WI38 (cell line): Measurements from ENCODE around the gene FAM222A.

Experiments used
- H3K4me3 ChIP-seq: 2 replicates; pipeline ENCODE4 v1.5.1; 2011; ENCODE audit warnings: low read depth, mild to moderate bottlenecking, control low read depth, low read length
- TF ChIP-seq, protein P1 (sequence below): IDR thresholded peaks from 2 replicates; pipeline ENCODE4 v1.5.1; 2012; ENCODE audit warnings: low read depth, mild to moderate bottlenecking, control low read depth, low read length

Gene FAM222A

DNA sequence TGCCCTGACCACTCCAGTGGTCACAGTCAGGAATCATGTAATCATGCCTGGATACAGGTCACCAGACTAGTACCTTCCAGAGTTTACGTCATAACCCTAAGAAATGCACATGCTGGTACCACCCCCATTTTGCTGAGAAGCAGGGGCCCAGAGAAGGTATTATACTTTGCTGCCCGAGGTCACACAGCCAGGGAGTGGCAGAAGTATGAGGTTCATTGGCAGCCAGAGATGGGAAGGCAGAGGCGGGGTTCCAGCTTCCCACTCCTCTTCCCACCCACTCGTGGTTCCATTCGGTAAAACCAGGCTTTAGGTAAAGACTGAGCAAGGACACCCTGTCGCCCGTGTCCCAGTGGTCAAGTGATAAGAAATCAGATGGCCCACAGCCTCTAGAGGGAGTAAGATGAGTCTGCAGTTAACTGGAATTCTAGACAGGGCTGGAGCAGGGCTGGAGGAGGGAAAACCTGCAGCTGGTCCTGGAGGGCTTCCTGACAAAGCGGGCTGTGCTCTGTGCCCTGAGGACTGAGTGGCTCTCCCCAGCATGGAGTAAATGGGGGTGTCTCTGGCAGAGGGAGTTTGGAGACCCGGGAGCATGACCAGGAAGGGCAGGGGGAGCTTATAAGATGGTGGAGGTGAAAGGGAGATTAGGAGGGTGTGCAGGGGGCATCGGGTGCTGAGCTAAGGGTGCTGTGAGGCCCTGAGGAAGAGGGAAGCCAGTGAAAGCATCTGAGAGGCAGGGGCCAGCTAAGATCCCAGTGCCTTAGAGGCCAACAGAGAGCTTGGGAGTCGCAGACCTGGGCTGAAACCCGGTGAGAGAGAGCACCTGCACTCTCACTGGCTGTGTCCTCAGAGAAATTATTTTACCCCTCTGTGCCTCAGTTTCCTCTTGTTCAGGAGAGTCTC, 5.7 kb downstream of the FAM222A start:
- no peak overlapping the region for H3K4me3 ChIP-seq
- TF ChIP-seq, protein P1, sequence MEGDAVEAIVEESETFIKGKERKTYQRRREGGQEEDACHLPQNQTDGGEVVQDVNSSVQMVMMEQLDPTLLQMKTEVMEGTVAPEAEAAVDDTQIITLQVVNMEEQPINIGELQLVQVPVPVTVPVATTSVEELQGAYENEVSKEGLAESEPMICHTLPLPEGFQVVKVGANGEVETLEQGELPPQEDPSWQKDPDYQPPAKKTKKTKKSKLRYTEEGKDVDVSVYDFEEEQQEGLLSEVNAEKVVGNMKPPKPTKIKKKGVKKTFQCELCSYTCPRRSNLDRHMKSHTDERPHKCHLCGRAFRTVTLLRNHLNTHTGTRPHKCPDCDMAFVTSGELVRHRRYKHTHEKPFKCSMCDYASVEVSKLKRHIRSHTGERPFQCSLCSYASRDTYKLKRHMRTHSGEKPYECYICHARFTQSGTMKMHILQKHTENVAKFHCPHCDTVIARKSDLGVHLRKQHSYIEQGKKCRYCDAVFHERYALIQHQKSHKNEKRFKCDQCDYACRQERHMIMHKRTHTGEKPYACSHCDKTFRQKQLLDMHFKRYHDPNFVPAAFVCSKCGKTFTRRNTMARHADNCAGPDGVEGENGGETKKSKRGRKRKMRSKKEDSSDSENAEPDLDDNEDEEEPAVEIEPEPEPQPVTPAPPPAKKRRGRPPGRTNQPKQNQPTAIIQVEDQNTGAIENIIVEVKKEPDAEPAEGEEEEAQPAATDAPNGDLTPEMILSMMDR, result no peak

DNA sequence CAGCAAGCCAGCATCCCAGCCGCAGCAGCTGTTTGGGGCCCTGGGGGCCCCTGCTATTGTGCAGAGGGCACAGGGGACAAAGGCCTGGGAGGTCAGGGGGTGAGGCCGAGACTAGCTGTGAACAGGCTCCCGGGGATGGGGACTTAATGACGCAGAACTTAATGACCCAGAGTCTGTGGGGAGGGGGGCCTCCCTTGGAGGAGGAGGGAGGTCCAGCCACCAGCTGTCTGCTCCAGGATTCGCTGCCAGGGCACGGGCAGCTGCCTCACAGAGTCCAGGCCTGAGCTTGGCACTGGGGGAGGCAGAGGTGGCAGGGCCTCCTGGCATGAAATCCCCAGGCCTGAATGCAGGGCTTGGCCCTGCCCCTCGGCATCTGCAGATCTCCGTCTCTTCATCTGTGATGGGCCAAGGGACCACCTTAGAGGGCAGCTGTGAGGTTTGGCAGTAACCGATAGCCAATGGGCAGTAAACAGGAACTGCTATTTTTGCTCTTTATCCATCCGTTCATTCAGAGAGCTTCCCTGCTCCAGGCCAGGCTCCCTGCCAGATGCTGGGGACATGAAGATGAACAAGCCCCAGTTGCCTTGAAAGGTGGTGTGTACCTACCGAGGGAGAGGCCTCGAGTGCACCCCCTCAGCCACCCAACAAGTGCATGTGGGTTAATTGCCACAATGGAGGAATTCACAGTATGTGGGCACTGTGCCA, 6.7 kb downstream of the FAM222A start:
- TF ChIP-seq, protein P1, result no peak
- H3K4me3 ChIP-seq, result no peak overlapping the region

DNA sequence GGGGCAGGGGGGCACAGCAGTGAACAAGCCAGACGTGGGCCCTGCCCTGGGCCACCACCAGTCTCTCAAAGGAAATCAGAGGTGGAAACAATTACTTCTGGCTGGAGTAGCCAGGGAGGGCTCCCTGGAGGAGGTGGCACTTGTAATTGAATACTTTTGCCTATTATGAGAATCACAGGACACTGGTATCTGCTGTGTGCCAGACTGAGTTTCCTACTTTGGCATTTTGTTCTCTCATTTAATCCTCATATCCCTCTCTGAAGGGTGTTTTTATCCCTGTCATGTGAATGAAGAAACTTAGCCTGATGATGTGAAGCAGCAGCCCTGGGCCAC, 7.2 kb downstream of the FAM222A start:
- TF ChIP-seq, protein P1, result no peak
- H3K4me3 ChIP-seq, result no peak overlapping the region

DNA sequence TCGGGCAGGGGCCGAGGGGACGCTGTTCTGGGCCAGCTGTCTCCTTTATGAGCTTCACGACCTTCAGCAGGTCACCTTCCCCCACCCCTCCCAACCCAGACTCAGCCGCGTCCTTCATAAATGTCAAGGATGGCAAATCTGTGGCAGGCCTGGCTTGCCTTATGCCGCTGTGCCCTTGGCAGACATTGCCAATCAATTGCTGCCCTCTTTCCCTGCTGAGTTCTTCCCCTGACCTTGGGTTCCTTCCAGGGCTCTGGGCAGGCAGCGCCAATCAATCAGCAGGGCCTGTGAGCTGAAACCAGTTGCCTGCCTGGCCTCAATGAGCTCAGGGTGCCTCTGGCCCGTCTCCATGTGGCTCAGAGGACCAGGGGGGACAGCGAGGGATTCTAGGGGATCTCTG, 7.7 kb downstream of the FAM222A start:
- no peak overlapping the region for H3K4me3 ChIP-seq
- TF ChIP-seq, protein P1, result no peak

DNA sequence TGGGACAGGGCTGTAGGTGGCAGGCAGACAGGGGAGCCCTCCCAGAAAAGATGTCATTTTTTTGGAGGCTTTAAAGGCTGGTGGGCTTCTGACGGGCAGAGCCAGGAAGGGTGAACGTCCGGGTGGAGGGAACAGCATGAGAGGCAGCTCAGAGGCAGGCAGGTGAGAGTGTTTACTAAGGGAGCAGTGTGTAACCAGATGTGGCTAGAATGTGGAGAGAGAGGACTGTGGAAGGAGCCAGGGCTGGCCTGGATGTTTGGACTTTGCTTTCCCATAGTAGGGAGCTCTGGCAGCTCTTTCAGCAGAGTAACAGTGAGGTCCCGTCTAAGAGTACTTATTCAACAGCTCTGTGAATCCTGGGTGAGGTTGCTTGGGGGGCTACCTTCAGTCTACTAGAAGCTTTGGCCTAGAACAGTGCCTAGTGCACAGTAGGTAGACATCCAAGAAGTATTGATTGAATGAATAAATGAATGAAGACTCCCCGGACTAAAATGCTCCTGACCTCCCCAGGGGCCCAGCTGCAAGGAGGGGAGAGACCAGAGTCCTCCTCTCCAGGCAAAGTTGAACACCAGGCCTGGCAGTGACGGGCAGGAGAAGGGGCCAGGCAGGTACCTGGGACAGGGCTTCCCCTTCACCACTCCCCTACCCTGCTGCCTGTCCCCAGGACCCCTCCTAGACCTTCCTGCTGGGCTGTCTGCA, 8.5 kb downstream of the FAM222A start:
- no peak overlapping the region for H3K4me3 ChIP-seq
- TF ChIP-seq, protein P1, result no peak

DNA sequence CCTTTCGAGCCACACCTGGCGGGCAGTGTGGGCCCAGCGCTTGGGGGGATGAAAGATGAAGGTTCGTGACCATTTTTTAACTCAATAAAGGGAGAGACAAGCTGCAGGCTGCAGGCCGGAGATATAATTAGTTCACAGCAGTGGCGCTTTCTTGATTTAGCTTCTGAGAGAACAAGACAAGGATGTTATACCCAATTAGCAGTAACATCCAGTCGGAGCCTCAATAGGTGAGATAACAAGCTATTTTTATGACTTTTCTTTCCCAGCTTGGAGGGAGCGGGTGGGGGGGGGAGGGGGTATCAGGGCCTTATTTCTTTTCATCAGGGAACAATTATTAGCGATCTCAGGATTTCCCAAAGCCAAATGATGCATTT, 9.1 kb downstream of the FAM222A start:
- TF ChIP-seq, protein P1, result no peak
- no peak overlapping the region for H3K4me3 ChIP-seq

DNA sequence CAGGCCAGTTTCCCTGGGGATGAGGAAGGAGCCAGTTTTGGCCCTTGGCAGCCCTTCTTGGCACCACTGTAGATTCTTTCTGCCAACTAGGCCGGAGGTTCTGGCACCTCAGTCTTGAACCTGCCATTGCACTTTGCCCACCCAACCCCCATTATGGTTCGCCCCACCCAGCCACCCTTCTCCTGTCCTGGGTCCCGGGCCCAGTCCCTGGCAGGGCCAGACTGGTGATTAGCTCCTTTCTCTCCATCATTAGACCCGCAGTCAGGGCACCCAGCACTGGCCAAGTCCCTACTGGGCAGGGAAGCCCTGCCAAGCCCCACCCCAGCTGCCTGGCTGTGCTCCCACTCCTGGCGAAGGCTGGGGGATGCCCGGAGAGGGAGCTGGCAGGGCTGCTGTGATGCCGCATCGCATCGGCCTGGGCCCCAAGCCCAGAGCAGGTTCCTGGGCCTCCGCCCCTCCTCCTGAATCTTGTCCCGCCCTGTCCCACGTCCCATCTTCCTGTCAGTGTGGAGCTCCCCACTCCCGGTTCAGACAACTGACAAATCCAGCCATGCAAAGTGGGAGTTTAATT, 9.8 kb downstream of the FAM222A start:
- no peak overlapping the region for H3K4me3 ChIP-seq
- TF ChIP-seq, protein P1, result no peak
